ENCODE measurements around the gene FAM162A. TPM values are rescaled to one million over a fixed set of nuclear protein-coding genes. Genes with fewer than 3 reads are reported as not detected.

The FAM162A gene
- total and polyA plus RNA-seq, 10 donors = 9.3 to 57.1 (median 25.8) TPM

DNA sequence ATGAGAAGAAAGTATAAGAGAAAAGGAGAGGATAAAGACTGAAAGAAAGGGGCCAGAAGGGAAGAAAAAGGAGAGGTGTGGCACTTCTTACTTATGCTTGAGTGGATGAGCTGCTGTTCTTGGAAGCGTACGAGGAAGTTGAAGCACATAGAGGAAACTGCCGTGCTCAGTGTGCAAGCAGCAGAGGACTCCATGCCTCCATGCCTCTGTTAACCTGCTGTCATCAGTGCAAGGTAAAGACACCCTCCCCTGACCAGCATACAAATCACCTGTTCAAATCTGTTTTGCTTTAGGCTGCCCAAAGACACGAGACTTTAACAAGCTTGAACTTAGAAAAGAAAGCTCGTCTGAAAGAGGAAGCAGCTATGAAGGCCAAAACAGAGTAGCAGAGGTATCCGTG, 25.5 kb downstream of the FAM162A start:
- peak overlapping the region in 7 of 8 donors; percentile 37 to 79 (median 67) for H3K27ac ChIP-seq

DNA sequence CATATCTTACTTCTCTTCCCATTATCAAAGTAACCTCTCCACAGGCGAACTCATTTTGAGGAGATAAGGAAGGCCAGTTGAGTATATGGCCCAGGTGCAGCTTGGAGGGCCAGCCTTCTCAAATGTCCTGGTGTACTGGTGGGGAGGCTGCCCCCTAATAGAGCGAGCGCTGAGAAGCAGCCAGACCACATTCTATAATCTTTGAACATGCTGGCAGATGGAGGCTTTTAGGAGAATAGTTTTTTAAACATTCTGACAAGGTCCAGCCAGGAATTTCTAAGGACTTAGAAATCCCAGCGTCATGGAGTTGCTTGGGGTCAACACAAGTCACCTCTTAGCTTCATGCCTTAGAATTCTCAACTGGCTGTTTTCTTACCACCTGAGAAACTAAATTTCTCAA, 26.1 kb downstream of the FAM162A start:
- WGBS, 5 donors = 90 to 97% (median 93%) methylated on average over 4 of the region's 4 CpGs
- peaks cover 0 to 77% (median 22%) of the 10 kb centered on the region in 6 donors for H3K36me3 ChIP-seq
- peak overlapping the region in 6 of 8 donors; percentile 63 to 79 (median 71) for H3K27ac ChIP-seq
- no peaks in the 10 kb centered on the region for H3K27me3 ChIP-seq (replicated peaks in 1 of 7)
- peaks cover 11 to 68% (median 39%) of the 10 kb centered on the region in 6 donors for H3K4me1 ChIP-seq
- peak overlapping the region in 2 of 8 donors; percentile 18 to 51 for H3K4me3 ChIP-seq
- no peaks in the 10 kb centered on the region for H3K9me3 ChIP-seq
- intact Hi-C loops (cut with DNase I; ENCODE audit: low total_unique reads) = no loop called here
- DNase-seq = no peak
- TF ChIP-seq, protein P1, sequence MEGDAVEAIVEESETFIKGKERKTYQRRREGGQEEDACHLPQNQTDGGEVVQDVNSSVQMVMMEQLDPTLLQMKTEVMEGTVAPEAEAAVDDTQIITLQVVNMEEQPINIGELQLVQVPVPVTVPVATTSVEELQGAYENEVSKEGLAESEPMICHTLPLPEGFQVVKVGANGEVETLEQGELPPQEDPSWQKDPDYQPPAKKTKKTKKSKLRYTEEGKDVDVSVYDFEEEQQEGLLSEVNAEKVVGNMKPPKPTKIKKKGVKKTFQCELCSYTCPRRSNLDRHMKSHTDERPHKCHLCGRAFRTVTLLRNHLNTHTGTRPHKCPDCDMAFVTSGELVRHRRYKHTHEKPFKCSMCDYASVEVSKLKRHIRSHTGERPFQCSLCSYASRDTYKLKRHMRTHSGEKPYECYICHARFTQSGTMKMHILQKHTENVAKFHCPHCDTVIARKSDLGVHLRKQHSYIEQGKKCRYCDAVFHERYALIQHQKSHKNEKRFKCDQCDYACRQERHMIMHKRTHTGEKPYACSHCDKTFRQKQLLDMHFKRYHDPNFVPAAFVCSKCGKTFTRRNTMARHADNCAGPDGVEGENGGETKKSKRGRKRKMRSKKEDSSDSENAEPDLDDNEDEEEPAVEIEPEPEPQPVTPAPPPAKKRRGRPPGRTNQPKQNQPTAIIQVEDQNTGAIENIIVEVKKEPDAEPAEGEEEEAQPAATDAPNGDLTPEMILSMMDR (IDR thresholded peaks at IDR 0.05 in 8 of 11, conservative IDR thresholded peaks at IDR 0.05 in 3 of 11) = no peak
- TF ChIP-seq POLR2A (IDR thresholded peaks at IDR 0.05) (no peak), POLR2AphosphoS5 (IDR thresholded peaks at IDR 0.05) (no peak)

More for the DNA sequence above, 25.5 kb downstream of the FAM162A start:
- WGBS, 5 donors = 30 to 42% (median 41%) methylated on average over 6 of the region's 6 CpGs
- Histone ChIP-seq H3K4me1 (peaks cover 5 to 61% (median 32%) of the 10 kb centered on the region in 6 donors), H3K27me3 (replicated peaks in 1 of 7) (no peaks in the 10 kb centered on the region), H3K4me3 (peak overlapping the region in 3 of 8 donors; percentile 4 to 51 (median 18)), H3K36me3 (peaks cover 0 to 84% (median 24%) of the 10 kb centered on the region in 6 donors), H3K9me3 (no peaks in the 10 kb centered on the region)
- no peak for TF ChIP-seq POLR2A (IDR thresholded peaks at IDR 0.05)
- TF ChIP-seq, protein P1 (IDR thresholded peaks at IDR 0.05 in 8 of 11, conservative IDR thresholded peaks at IDR 0.05 in 3 of 11) = no peak
- peak in 1 of 3 donors; percentile 19 for TF ChIP-seq POLR2AphosphoS5 (IDR thresholded peaks at IDR 0.05)
- intact Hi-C loops (cut with DNase I; ENCODE audit: low total_unique reads) = loop anchor here (10.0 kb wide), 1 partner anchor 265 kb away; no protein-coding TSS in a partner anchor
- DNase-seq = no peak

DNA sequence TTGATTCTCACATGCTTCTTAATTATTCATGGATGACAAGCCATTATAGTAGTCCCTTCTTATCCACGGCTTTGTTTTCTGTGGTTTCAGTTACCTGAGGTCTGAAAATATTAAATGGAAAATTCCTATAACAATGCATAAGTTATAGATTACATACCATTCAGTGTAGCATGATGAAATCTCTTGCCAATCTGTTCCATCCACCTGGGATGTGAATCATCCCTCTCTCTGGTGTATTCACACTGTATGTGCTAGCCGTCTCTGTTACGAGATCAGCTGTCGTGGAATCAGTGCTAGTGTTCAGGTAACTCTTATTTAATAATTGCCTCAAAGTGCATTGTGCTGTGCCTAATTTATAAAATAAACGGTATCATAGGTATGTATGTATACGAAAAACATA, 26.7 kb downstream of the FAM162A start:
- no peak for DNase-seq
- intact Hi-C loops (cut with DNase I; ENCODE audit: low total_unique reads) = no loop called here
- no peak for TF ChIP-seq POLR2AphosphoS5 (IDR thresholded peaks at IDR 0.05)
- TF ChIP-seq, protein P1 (IDR thresholded peaks at IDR 0.05 in 8 of 11, conservative IDR thresholded peaks at IDR 0.05 in 3 of 11) = no peak
- TF ChIP-seq POLR2A (IDR thresholded peaks at IDR 0.05) = no peak
- Histone ChIP-seq H3K27me3 (replicated peaks in 1 of 7) (no peaks in the 10 kb centered on the region), H3K36me3 (peaks cover 0 to 72% (median 19%) of the 10 kb centered on the region in 6 donors), H3K4me1 (peaks cover 13 to 73% (median 43%) of the 10 kb centered on the region in 6 donors), H3K27ac (peak overlapping the region in 1 of 8 donors; percentile 79), H3K9me3 (no peaks in the 10 kb centered on the region), H3K4me3 (no peak overlapping the region)
- WGBS, 5 donors = 90 to 96% (median 94%) methylated on average over 6 of the region's 6 CpGs

DNA sequence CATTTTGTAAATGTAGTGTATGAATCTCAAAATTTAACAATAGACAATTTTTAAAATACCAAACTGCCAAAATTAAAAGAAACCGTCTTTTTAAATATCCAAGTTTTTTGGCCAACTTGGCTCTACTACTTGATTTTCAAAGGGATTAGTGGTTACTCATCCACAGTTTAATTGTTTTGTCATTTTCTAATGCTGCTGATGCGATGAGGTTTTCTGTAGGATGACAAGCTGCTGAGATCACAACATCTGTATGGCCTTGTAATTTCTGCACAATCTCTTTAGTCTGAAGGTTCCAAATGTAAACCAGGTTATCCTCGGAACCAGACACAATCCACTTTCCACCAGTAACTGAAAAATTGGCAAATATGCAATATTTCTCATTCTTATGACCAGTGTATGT, 30.4 kb downstream of the FAM162A start:
- intact Hi-C loops (cut with DNase I; ENCODE audit: low total_unique reads) = no loop called here
- no peaks in the 10 kb centered on the region for H3K9me3 ChIP-seq
- peaks cover 25 to 85% (median 52%) of the 10 kb centered on the region in 6 donors for H3K4me1 ChIP-seq
- H3K27me3 ChIP-seq (replicated peaks in 1 of 7) = no peaks in the 10 kb centered on the region
- TF ChIP-seq POLR2AphosphoS5 (IDR thresholded peaks at IDR 0.05) (no peak), POLR2A (IDR thresholded peaks at IDR 0.05) (no peak)
- TF ChIP-seq, protein P1 (IDR thresholded peaks at IDR 0.05 in 8 of 11, conservative IDR thresholded peaks at IDR 0.05 in 3 of 11) = no peak
- DNase-seq = no peak
- peaks cover 0 to 44% (median 4%) of the 10 kb centered on the region in 6 donors for H3K36me3 ChIP-seq
- no peak overlapping the region for H3K27ac ChIP-seq
- H3K4me3 ChIP-seq = no peak overlapping the region
- 84 to 97% (median 95%) methylated on average over 3 of the region's 3 CpGs for WGBS, 5 donors

Data from spleen (tissue), 11 donors.